Activated T-cell treated with anti-CD3 and anti-CD28 coated beads for 48 hours (primary cell): ENCODE measurements around the gene TMEM63A.
"Not testable (repeated sequence)": the region's sequence is repeated elsewhere in the genome, so short reads cannot be mapped to it uniquely, and the experiment has no call there.

Experiments used
- DNase-seq: peaks from one replicate; pipeline ENCODE4 v3.0.0-alpha.2; 2020; ENCODE audit warnings: low read depth

TMEM63A gene

GRCh38 chr1:225908773-225909172 lies 26.6 kb upstream of the TMEM63A start:
- no peak for DNase-seq

- no peak for DNase-seq
Measured at GRCh38 chr1:225908013-225908640, 25.9 kb upstream of the TMEM63A start.

- DNase-seq, result no peak
Measured at GRCh38 chr1:225907341-225907740, 25.2 kb upstream of the TMEM63A start.

GRCh38 chr1:225906467-225906866 lies 24.3 kb upstream of the TMEM63A start:
- no peak for DNase-seq

- no peak for DNase-seq
Measured at GRCh38 chr1:225903623-225904022, 21.4 kb upstream of the TMEM63A start.

- DNase-seq, result no peak
Measured at GRCh38 chr1:225899044-225899925, 17.1 kb upstream of the TMEM63A start.

GRCh38 chr1:225897595-225898514 lies 15.7 kb upstream of the TMEM63A start:
- DNase-seq, result no peak

GRCh38 chr1:225896937-225897549 lies 14.9 kb upstream of the TMEM63A start:
- DNase-seq, result peak; percentile 36

GRCh38 chr1:225896494-225896893 lies 14.3 kb upstream of the TMEM63A start:
- no peak for DNase-seq

- no peak for DNase-seq
Measured at GRCh38 chr1:225892307-225892706, 10.1 kb upstream of the TMEM63A start.

GRCh38 chr1:225891229-225891972 lies 9.2 kb upstream of the TMEM63A start:
- no peak for DNase-seq

GRCh38 chr1:225890346-225891228 lies 8.4 kb upstream of the TMEM63A start:
- DNase-seq, result no peak

GRCh38 chr1:225889743-225890142 lies 7.6 kb upstream of the TMEM63A start:
- DNase-seq, result no peak

GRCh38 chr1:225888898-225889601 lies 6.9 kb upstream of the TMEM63A start, which contains the start of gene LEFTY1:
TSS of gene LEFTY1 (minus strand) at chr1:225889146. CDS start at chr1:225889066, 80 bp downstream.
- DNase-seq, result no peak

- no peak for DNase-seq
Measured at GRCh38 chr1:225888289-225888897, 6.2 kb upstream of the TMEM63A start.

- DNase-seq, result not testable (repeated sequence)
Measured at GRCh38 chr1:225887554-225888288, 5.5 kb upstream of the TMEM63A start.

- DNase-seq, result no peak
Measured at GRCh38 chr1:225887030-225887314, 4.8 kb upstream of the TMEM63A start.
